Adipocyte (in vitro differentiated cells): ENCODE data around the gene EMC6.

Source experiments
- DNase-seq: peaks from one replicate; pipeline ENCODE4 v3.0.0-alpha.2; 2015; ENCODE audit warnings: low read depth
- H3K27me3 ChIP-seq: replicated peaks from 2 replicates; pipeline ENCODE4 v1.7.0; 2013; ENCODE audit warnings: mild to moderate bottlenecking, low read length, moderate library complexity; ENCODE audit not compliant: control insufficient read depth, insufficient read depth
- H3K36me3 ChIP-seq: 2 replicates; pipeline ENCODE4 v1.7.0; 2013; ENCODE audit warnings: low read length, mild to moderate bottlenecking, moderate library complexity; ENCODE audit not compliant: control insufficient read depth, insufficient read depth, severe bottlenecking
- H3K4me1 ChIP-seq: 2 replicates; pipeline ENCODE4 v1.7.0; 2013; ENCODE audit warnings: mild to moderate bottlenecking, low read length, moderate library complexity; ENCODE audit not compliant: control insufficient read depth, insufficient read depth
- H3K4me3 ChIP-seq: 2 replicates; pipeline ENCODE4 v1.7.0; 2013; ENCODE audit warnings: mild to moderate bottlenecking, low read length, moderate library complexity
- H3K9ac ChIP-seq: 2 replicates; pipeline ENCODE4 v1.7.0; 2013; ENCODE audit warnings: mild to moderate bottlenecking, low read length, moderate library complexity
- H3K9me3 ChIP-seq: 2 replicates; pipeline ENCODE4 v1.7.0; 2013; ENCODE audit warnings: mild to moderate bottlenecking, low read length, moderate library complexity; ENCODE audit not compliant: control insufficient read depth

Gene EMC6

GRCh38 chr17:3718201-3718600, 49.6 kb downstream of the EMC6 start:
- DNase-seq, result peak; percentile 50
- no peak overlapping the region for H3K4me3 ChIP-seq
- H3K9ac ChIP-seq, result no peak overlapping the region
- H3K4me1 ChIP-seq, result peaks cover 36% of the 10 kb centered on the region
- no peaks in the 10 kb centered on the region for H3K27me3 ChIP-seq
- H3K9me3 ChIP-seq, result no peaks in the 10 kb centered on the region
- H3K36me3 ChIP-seq, result peaks cover 47% of the 10 kb centered on the region

DNA sequence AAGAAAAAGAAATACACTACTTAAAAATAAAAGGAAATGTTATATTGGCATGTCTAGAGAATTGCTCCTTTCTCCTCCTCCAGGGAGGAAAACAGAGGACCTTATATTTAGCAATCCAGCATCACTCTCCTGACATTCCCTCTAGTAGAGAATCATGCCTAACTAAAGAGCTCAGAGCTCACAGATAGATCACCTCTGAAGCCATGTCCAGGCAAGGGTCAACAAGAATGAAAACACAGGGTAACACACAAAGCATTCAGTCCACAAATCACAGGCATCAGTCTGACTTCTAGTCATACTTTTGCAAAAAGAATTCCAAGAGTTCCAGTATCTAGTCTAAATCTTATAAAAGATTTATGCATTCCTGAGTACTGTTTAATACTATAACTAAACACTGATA, 50.7 kb downstream of the EMC6 start:
- Histone ChIP-seq H3K36me3 (peaks cover 45% of the 10 kb centered on the region), H3K4me1 (peaks cover 38% of the 10 kb centered on the region), H3K9me3 (no peaks in the 10 kb centered on the region), H3K4me3 (peak overlapping the region; percentile 38), H3K9ac (peak overlapping the region; percentile 65), H3K27me3 (no peaks in the 10 kb centered on the region)
- peak; percentile 32 for DNase-seq
